ENCODE results near the gene BACH2.

GRCh38 chr6:90263633-90264032, 33.0 kb downstream of the BACH2 start:
- TF ChIP-seq POLR2AphosphoS5 (IDR thresholded peaks at IDR 0.05; ENCODE audit: low read depth, low read length) = no peak
- TF ChIP-seq POLR2A (IDR thresholded peaks at IDR 0.05; ENCODE audit: low read depth, low read length) = no peak

All from GM12892 (cell line).